GM18511 (cell line): ENCODE results near the gene SOAT2.

Experiments used
- ATAC-seq: cut with Tn5 transposase; IDR thresholded peaks from one replicate; pipeline ENCODE4 v1.9.1; 2021; ENCODE audit warnings: mild to moderate bottlenecking, moderate library complexity; ENCODE audit not compliant: unreplicated experiment

The SOAT2 gene

GRCh38 chr12:53064613-53065436, 38.5 kb upstream of the SOAT2 start:
- no peak for ATAC-seq

DNA sequence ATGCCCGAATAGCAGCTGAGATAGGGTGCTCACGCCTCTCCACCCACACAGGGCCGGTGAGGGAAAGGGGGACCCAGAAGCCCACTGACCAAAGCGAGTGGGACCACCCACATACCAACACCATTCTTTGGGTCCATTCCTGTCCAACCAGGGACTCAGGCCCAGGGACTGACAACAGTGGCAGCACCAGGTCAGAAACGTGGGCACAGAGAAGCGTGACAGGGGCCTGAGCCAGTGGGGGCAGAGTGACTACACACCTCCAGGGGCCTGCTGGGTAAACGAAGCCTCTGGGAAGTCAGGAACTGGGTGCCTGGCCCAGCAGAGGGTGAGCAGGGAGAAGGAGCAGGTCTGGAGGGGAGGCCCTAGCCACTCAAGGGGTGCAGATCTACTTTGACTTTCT, 37.8 kb upstream of the SOAT2 start:
- no peak for ATAC-seq

DNA sequence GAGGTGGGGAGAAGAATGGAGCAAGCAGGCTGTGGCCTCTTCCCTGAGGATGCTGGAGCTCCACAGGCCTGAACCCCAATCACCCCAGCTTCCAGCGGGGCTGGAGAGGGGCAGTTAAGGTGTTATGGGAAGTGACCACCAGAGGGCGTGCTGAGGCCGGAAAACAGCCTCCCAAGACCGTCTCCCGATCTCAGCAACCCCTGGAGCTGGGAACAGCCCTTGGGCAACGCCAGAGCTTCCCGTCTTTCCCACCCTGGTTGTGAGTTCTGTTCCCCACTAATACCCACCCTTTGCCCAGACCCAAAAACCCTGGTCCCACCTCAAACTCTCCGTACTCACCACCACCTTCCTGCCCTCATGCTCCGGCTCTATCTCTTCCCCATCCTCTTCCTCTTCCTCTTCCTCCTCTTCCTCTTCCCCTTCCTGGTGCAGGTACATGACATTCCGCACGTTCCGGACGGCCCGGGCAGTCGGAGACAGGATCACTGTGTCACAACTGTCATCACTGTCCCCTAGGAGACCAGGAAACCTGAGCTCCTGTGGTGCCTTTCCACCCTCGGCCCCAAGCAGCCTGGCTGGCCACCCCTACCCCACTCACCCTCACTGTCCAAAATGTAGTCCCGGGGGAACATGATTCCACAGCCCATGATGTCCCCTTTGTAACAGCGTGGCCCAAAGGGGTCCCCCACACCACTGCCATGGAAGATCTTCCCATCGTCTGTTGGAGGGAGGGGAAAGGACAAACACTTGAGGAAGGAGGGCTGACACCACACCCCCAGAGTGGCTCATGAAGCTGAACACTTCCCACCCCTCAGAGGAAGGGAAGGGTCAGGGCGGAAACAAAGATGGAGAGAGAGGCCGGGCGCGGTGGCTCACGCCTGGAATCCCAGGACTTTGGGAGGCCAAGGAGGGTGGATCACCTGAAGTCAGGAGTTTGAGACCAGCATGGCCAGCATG, 37.0 kb upstream of the SOAT2 start:
- no peak for ATAC-seq

DNA sequence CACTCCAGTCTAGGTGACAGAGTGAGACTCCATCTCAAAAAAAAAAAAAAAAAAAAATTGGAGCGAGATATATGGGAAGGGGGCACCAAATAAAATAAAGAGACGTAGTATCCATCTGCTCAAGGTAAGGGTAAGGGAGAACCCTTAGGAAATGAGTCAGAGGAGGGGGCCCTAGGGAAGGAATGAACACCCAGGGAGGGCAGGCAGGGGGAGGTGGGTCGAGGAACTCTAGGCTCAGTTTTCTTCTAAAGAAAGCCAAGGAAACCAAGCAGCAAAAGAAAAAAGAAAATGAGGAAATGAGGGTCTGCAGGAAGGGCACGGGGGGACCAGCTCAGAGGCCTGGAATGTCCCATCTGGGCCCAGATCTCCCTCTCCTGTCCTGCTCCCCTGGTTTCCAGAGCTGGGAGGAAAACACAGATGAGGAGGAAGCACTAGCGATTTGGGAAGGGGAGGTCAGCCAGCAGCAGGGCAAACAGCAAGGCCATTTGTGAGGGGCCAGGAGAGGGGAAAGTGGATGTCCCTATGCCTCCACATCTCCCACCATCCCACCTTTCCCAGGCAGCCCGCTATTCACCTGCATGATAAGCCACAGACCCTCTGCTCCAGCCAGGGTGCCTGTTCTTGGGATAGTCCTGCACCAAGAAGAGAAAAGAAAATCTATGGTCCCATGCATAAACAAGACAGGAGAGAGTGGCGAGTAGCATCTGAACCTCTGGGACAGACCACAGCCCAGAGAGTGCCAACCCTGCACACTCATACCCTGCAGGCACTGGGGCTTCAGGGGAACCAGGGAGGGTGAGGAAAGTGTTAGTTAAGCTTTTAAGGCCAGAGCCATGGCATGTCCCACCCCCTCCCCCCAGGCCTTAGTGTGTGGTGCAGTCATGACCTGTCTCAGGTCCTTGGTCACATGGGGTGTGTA, 36.0 kb upstream of the SOAT2 start:
- ATAC-seq, result no peak

- no peak for ATAC-seq
Measured at GRCh38 chr12:53067993-53068770, 35.1 kb upstream of the SOAT2 start.

DNA sequence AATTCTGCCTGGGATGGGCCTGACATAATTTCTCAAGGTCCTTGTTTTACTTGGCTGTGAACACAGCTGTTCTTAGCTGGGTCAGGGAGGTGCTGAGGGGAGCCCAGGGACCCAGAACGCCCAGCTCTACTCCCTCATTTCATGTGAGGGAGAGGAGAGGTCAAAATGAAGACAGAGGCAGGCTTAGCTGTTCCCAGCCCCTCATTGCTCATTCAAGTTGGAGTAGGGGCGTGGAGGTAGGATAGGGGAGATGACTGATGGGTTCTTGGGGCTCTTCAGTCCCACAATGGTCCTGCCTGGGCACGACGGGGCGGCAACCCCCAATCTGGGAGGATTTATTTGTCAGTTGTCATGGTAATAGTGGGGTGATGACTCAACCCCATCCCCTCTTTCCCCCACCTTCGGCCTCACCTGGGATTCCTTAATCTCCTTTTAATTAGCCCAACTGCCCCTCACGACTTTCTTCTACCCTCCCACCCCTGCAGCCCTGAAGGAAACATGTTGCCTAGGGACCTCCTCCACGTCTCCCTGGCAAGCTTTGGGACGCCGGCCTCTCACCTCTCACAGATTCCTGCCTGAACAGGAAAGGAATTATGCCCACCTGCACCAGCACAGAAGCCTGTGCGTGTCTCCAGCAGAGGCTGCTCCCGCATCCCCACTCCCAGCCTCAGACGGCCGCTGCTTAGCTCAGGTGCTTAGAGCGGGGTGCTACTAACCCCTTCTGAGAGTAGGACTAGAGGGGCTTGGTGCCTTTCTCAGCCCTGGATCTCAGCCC, 34.3 kb upstream of the SOAT2 start:
- no peak for ATAC-seq

DNA sequence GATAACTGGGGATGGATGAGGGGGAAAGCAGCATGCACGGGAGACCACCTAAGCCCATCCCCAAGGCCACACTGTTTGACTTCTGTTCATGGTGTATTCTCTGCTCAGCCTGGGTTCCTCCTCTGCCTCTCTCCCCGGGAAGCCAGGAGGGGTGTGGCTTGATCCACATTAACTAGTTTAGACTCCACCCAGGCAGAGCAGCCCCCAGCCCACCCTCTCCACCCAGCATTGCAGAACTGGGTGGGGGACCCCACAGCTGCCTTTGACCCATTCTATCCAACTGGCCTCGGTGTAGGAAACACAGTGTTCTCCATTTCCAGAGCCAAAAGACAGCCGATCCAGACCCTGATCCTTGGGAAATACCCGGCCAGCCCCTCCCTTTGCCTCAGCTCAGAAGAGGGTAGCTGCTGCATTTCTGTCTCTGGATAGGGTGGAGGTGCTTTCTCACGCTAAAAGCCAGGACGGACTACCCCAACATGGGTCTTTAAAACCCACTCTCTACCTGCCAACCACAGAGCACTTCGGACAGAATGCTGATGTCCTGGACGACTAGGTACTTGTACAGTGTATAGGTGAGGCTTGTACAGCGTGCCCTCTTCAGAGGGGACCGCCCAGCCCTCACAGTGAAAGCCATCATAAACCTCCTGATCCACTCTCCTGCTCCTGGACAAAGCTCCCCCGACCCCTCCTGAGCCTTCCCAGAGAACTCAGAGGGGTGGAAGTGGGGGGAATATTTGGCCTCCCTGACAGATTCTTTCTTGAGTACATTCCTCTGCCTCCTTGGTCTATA, 33.5 kb upstream of the SOAT2 start:
- no peak for ATAC-seq

GRCh38 chr12:53070877-53071492, 32.3 kb upstream of the SOAT2 start:
- ATAC-seq, result no peak

- no peak for ATAC-seq
Measured at GRCh38 chr12:53071591-53072551, 31.4 kb upstream of the SOAT2 start.

- no peak for ATAC-seq
Measured at GRCh38 chr12:53073881-53074280, 29.4 kb upstream of the SOAT2 start.

DNA sequence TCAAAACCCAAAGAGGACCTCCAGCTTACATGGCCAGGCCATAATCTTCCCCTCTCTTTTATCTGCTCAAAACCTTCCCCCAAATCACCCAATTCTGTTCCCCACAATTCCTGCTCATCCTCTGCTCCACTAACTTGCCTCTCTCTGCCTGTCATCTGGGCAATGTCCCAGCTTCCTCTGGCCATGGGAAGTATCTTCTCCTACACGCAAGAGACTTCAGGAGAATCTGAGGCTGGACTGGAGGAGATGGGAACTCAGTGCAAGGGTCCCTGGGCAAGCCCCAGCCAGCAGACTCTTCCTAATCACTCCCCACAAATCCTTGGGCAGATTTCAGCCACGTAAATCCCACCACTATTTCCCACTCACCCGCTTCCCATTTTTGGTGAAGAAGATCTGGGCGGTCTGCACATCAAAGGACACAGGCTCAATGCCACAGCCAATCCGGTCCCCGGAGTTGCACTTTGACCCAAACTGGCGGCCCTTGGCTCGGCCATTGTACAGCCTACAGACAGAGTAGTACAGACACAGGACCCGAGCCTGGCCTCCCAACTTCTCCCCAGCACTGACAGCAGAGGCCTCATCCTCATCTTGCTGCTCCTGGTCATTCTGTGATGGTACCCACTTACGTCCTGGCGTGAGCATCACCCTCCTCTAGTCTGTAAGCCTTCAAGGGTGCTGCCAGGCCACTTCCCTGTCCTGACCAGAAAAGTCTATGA, 28.8 kb upstream of the SOAT2 start:
- no peak for ATAC-seq

- no peak for ATAC-seq
Measured at GRCh38 chr12:53074999-53075370, 28.3 kb upstream of the SOAT2 start.

DNA sequence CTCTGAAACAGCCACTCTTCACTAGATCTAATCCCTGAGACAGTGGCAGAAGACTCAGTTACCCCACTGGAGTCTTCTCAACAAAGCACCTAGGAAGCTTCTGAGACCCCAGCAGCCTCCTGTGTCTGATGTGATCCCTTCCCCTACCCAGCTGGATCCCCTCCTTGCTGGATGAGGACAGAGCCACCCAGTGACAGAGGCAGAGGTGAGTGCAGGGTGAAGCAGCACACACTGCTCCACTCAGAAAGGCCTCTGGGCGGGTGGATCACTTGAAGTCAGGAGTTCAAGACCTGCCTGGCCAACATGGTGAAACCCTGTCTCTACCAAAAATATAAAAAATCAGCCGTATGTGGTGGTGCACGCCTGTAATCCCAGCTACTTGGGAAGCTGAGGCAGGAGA, 26.8 kb upstream of the SOAT2 start:
- ATAC-seq, result no peak

DNA sequence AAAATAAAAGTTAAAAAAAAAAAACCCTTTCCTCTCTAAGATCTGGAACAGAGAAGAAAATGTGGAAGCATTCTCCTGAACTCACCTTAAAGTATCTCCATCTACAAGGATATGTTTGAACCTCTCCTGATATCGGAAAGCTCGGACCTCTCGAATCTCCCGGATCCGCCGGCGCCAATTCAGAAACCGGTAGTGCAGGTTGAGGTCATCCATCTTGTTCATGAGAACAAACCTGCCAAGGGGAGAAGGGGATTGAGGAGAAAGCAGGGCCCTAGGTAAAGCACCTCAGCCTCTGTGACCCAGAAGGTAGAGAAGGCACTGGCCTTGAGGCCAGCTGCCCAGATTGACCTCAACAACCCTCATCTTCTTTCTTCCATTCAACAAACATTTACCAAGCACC, 26.3 kb upstream of the SOAT2 start:
- ATAC-seq, result no peak

- ATAC-seq, result peak; percentile 30
Measured at GRCh38 chr12:53078425-53079225, 24.7 kb upstream of the SOAT2 start.
